IMR-90 (cell line): ENCODE measurements around the gene SYNJ2BP. TPM values are rescaled to one million over a fixed set of nuclear protein-coding genes. Genes with fewer than 3 reads are reported as not detected.

Source experiments
- ATAC-seq: fragments of 200-7000 bp; cut with Tn5 transposase; 2 replicates; pipeline ENCODE4 v1.9.1; 2020; ENCODE audit warnings: low read depth, mild to moderate bottlenecking, moderate library complexity
- BruUV-seq: library from RNA; stranded (reverse); fragments of 400-500 nt; replicated peaks from 2 replicates; lab custom pipeline; 2021; lab: Mats Ljungman, UMichigan
- CTCF ChIA-PET: fragments of 300-600 bp; formaldehyde crosslinking; extraction: SDS; loops from one replicate; lab custom pipeline; 2021; ENCODE audit warnings: antibody characterized with exemption; lab: Yijun Ruan, JAX
- POLR2A ChIA-PET: fragments of 300-600 bp; sonication (Branson Sonifier 250); formaldehyde crosslinking; loops from one replicate; lab custom pipeline; 2022; ENCODE audit warnings: antibody characterized with exemption; ENCODE audit not compliant: unreplicated experiment; lab: Charles Lee
- DNase-seq: peaks from one replicate; pipeline ENCODE4 v3.0.0; 2013
- H2AFZ ChIP-seq: replicated peaks from 2 replicates; pipeline ENCODE3; 2013; ENCODE audit warnings: low read length, mild to moderate bottlenecking; ENCODE audit not compliant: poor library complexity
- H2AK5ac ChIP-seq: 2 replicates; pipeline ENCODE4 v1.6.1; 2013; ENCODE audit warnings: low read depth, low read length, inconsistent platforms
- H2AK9ac ChIP-seq: replicated peaks from 2 replicates; pipeline ENCODE3; 2013; ENCODE audit warnings: mild to moderate bottlenecking, low read depth, low read length, moderate library complexity; ENCODE audit not compliant: poor library complexity
- H2BK120ac ChIP-seq: 2 replicates; pipeline ENCODE4 v1.6.1; 2013; ENCODE audit warnings: low read depth, low read length, inconsistent platforms
- H2BK15ac ChIP-seq: 3 replicates; pipeline ENCODE4 v1.6.1; 2013; ENCODE audit warnings: low read depth, low read length, inconsistent platforms
- H2BK20ac ChIP-seq: 2 replicates; pipeline ENCODE4 v1.6.1; 2013; ENCODE audit warnings: low read depth, mild to moderate bottlenecking, inconsistent platforms, low read length, moderate library complexity
- H2BK5ac ChIP-seq: 2 replicates; pipeline ENCODE4 v1.6.1; 2013; ENCODE audit warnings: mild to moderate bottlenecking, low read depth, low read length, inconsistent platforms; ENCODE audit not compliant: poor library complexity, severe bottlenecking
- H3K14ac ChIP-seq: replicated peaks from 2 replicates; pipeline ENCODE4 v1.6.1; 2013; ENCODE audit warnings: low read depth, low read length, inconsistent platforms
- H3K18ac ChIP-seq: 2 replicates; pipeline ENCODE4 v1.6.1; 2013; ENCODE audit warnings: low read depth, low read length, control low read depth
- H3K23ac ChIP-seq: 2 replicates; pipeline ENCODE4 v1.6.1; 2013; ENCODE audit warnings: low read depth, low read length, inconsistent platforms
- H3K27ac ChIP-seq: 2 replicates; pipeline ENCODE4 v1.5.1; 2013; ENCODE audit warnings: mild to moderate bottlenecking, control low read depth, low read length; ENCODE audit not compliant: insufficient read depth
- H3K27me3 ChIP-seq: 2 replicates; pipeline ENCODE4 v1.6.1; 2013; ENCODE audit warnings: low read length; ENCODE audit not compliant: control insufficient read depth, insufficient read depth
- H3K36me3 ChIP-seq: 2 replicates; pipeline ENCODE4 v1.6.1; 2013; ENCODE audit warnings: low read length, mixed read lengths; ENCODE audit not compliant: control insufficient read depth, insufficient read depth
- H3K4ac ChIP-seq: 2 replicates; pipeline ENCODE4 v1.6.1; 2013; ENCODE audit warnings: low read depth, low read length, inconsistent platforms
- H3K4me1 ChIP-seq: 2 replicates; pipeline ENCODE4 v1.6.1; 2013; ENCODE audit warnings: low read length, mixed read lengths; ENCODE audit not compliant: control insufficient read depth, insufficient read depth
- H3K4me2 ChIP-seq: 2 replicates; pipeline ENCODE4 v1.6.1; 2013; ENCODE audit warnings: low read depth, mild to moderate bottlenecking, control low read depth, low read length, moderate library complexity
- H3K4me3 ChIP-seq: 2 replicates; pipeline ENCODE4 v1.5.1; 2013; ENCODE audit warnings: low read depth, mild to moderate bottlenecking, control low read depth, low read length, moderate library complexity; ENCODE audit not compliant: insufficient read depth
- H3K56ac ChIP-seq: 2 replicates; pipeline ENCODE4 v1.6.1; 2013; ENCODE audit warnings: low read length, inconsistent platforms; ENCODE audit not compliant: insufficient read depth; ENCODE audit errors: extremely low read depth
- H3K79me1 ChIP-seq, 2 experiments: 2 replicates each; pipeline ENCODE4 v1.6.1; 2013; ENCODE audit warnings: low read length in 2 of 2, inconsistent platforms in 1 of 2, low read depth in 1 of 2
- H3K9ac ChIP-seq: 2 replicates; pipeline ENCODE4 v1.6.1; 2013; ENCODE audit warnings: low read depth, low read length, control low read depth
- H3K9me1 ChIP-seq: 2 replicates; pipeline ENCODE4 v1.6.1; 2013; ENCODE audit warnings: low read length, inconsistent platforms; ENCODE audit not compliant: insufficient read depth
- H3K9me3 ChIP-seq: 2 replicates; pipeline ENCODE4 v1.6.1; 2013; ENCODE audit warnings: low read length; ENCODE audit not compliant: control insufficient read depth, insufficient read depth
- H4K20me1 ChIP-seq: 2 replicates; pipeline ENCODE4 v1.6.1; 2013; ENCODE audit warnings: low read length, inconsistent platforms; ENCODE audit not compliant: insufficient read depth
- H4K5ac ChIP-seq: 2 replicates; pipeline ENCODE4 v1.6.1; 2013; ENCODE audit warnings: mild to moderate bottlenecking, low read depth, low read length, control low read depth
- H4K8ac ChIP-seq, 2 experiments: 2 replicates each; pipeline ENCODE4 v1.6.1; 2013; ENCODE audit warnings: low read depth in 2 of 2, low read length in 2 of 2, control low read depth in 1 of 2, inconsistent platforms in 1 of 2
- H4K91ac ChIP-seq: 2 replicates; pipeline ENCODE4 v1.6.1; 2013; ENCODE audit warnings: low read depth, low read length, inconsistent platforms; ENCODE audit not compliant: insufficient read depth
- CHD1 ChIP-seq: IDR thresholded peaks from 2 replicates; pipeline ENCODE4 v1.6.1; 2012; ENCODE audit warnings: low read depth, low read length, improper control_type of control experiment
- MAFK ChIP-seq: IDR thresholded peaks from 2 replicates; pipeline ENCODE4 v1.6.1; 2012; ENCODE audit warnings: low read depth, low read length, improper control_type of control experiment
- NFE2L2 ChIP-seq: fragments of 150-350 bp; IDR thresholded peaks from 2 replicates; pipeline ENCODE4 v1.6.1; 2016; ENCODE audit warnings: low read depth, mild to moderate bottlenecking, low read length
- POLR2A ChIP-seq: IDR thresholded peaks from 2 replicates; pipeline ENCODE4 v1.6.1; 2012; ENCODE audit warnings: mild to moderate bottlenecking, low read depth, low read length
- WGBS, 2 experiments: methylation state at CpG; one replicate each; pipeline versions ENCODE4 v1.1.5 to v1.1.7; 2013; ENCODE audit warnings: missing lambda C conversion rate in 2 of 2; ENCODE audit not compliant: insufficient read length in 1 of 2; ENCODE audit errors: extremely low coverage in 2 of 2; 5-methylcytosine and 5-hydroxymethylcytosine counted together
- dilution Hi-C: fragments of 300-500 bp; cut with HindIII; formaldehyde crosslinking; loops from one replicate; pipeline ENCODE4 v1.14.3; 2018; ENCODE audit warnings: low sequenced_read_pairs; ENCODE audit not compliant: unreplicated experiment
- in situ Hi-C: fragments of 300-500 bp; cut with MboI; formaldehyde crosslinking; loops from 3 replicates; pipeline ENCODE4 v1.14.3; 2019; ENCODE audit warnings: low sequenced_read_pairs, inconsistent platforms, mixed read lengths
- intact Hi-C: fragments of 100-400 bp; cut with micrococcal nuclease; formaldehyde crosslinking; loops from 2 replicates; pipeline ENCODE4 v1.10.0; 2022
- polyA plus RNA-seq, 3 experiments: library from polyadenylated mRNA; depleted of rRNA; stranded (reverse); fragments of >200 nt; gene quantifications; 2 replicates each; pipeline ENCODE4 v1.2.3, GENCODE V29; 2012; ENCODE audit warnings: low replicate concordance in 1 of 3
- total RNA-seq: library from RNA; depleted of rRNA; stranded (reverse); fragments of >200 nt; gene quantifications from 2 replicates; pipeline ENCODE4 v1.2.3, GENCODE V29; 2012

The SYNJ2BP gene
- total and polyA plus RNA-seq, 2 of the 4 experiments (the other 2 are of a cell fraction), result 10.0 to 25.5 TPM

- ATAC-seq (no peak), DNase-seq (no peak)
- Histone ChIP-seq H3K9me1 (no peaks in the 10 kb centered on the region), H3K56ac (no peak overlapping the region), H3K18ac (no peak overlapping the region), H4K91ac (no peak overlapping the region), H3K4me1 (no peaks in the 10 kb centered on the region), H2BK20ac (no peak overlapping the region), H3K9me3 (no peaks in the 10 kb centered on the region), H3K36me3 (peaks cover 4% of the 10 kb centered on the region; the same call in 1 of the 2 replicates), H2BK120ac (no peak overlapping the region), H3K4me2 (no peak overlapping the region), H2AK5ac (no peak overlapping the region), H3K4me3 (no peak overlapping the region), H2AFZ (no peak overlapping the region), H2AK9ac (no peak overlapping the region), H3K27me3 (no peaks in the 10 kb centered on the region), H4K8ac (no peak overlapping the region), H3K79me1 (no peaks in the 10 kb centered on the region; a peak in 1 of 4 replicates), H4K5ac (no peak overlapping the region), H3K14ac (no peak overlapping the region), H2BK15ac (no peak overlapping the region), H2BK5ac (no peak overlapping the region), H3K27ac (no peak overlapping the region), H4K20me1 (no peaks in the 10 kb centered on the region), H3K23ac (no peak overlapping the region), H3K9ac (no peak overlapping the region), H3K4ac (no peak overlapping the region)
- BruUV-seq, result no TSS peak
- CTCF ChIA-PET, result no interaction called here
- in situ Hi-C loops, result no loop called here
- POLR2A ChIA-PET, result no interaction called here
- intact Hi-C loops, result no loop called here
- dilution Hi-C loops, result no loop called here
- TF ChIP-seq POLR2A (no peak), NFE2L2 (no peak), MAFK (no peak), CHD1 (no peak)
- WGBS, 2 experiments, result no CpG with 5 or more reads among the region's 6 CpGs
These were observed 25.1 kb downstream of the SYNJ2BP start for GRCh38 chr14:70391493-70392391.
